Panc1 (cell line): ENCODE results near the gene ATF6B.

Experiments used
- POLR2AphosphoS5 ChIP-seq: IDR thresholded peaks from 2 replicates; pipeline ENCODE4 v1.6.1; 2012; ENCODE audit warnings: mild to moderate bottlenecking, low read depth, low read length, moderate library complexity
- TCF7L2 ChIP-seq: IDR thresholded peaks from 2 replicates; pipeline ENCODE4 v1.6.1; 2011; ENCODE audit warnings: mild to moderate bottlenecking, low read depth, low read length, inconsistent platforms
- TF ChIP-seq, protein P1 (sequence below): fragments of 450-650 bp; IDR thresholded peaks from 2 replicates; pipeline ENCODE4 v1.5.1; 2017; ENCODE audit warnings: mild to moderate bottlenecking
- TF ChIP-seq, protein P2 (sequence below), 2 experiments: IDR thresholded peaks; 2 replicates each; pipeline ENCODE4 v1.6.1; 2011 to 2012; ENCODE audit warnings: low read depth in 2 of 2, control low read depth in 1 of 2, low read length in 1 of 2, mild to moderate bottlenecking in 1 of 2, moderate library complexity in 1 of 2; ENCODE audit not compliant: insufficient read depth in 1 of 2

DNA sequence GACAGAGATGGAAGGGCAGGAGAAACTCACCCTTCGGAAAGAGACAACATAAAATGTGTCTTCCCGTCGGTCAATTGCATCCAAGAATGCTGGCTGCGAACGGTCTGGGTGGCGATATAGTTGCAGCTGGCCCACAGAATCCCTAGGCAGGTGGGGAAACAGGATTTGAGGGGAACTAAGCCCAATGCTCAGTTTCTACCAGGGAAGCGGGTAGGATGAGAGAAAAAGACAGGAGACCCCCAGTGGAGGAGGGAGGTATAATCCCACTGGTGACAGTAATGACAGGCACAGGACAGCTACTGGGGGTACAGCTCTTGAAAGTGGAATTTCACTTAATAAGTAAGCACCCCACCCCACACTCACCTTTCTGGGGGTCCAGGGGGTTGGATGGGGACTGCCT is 11.4 kb downstream of the ATF6B start:
- TF ChIP-seq, protein P1, sequence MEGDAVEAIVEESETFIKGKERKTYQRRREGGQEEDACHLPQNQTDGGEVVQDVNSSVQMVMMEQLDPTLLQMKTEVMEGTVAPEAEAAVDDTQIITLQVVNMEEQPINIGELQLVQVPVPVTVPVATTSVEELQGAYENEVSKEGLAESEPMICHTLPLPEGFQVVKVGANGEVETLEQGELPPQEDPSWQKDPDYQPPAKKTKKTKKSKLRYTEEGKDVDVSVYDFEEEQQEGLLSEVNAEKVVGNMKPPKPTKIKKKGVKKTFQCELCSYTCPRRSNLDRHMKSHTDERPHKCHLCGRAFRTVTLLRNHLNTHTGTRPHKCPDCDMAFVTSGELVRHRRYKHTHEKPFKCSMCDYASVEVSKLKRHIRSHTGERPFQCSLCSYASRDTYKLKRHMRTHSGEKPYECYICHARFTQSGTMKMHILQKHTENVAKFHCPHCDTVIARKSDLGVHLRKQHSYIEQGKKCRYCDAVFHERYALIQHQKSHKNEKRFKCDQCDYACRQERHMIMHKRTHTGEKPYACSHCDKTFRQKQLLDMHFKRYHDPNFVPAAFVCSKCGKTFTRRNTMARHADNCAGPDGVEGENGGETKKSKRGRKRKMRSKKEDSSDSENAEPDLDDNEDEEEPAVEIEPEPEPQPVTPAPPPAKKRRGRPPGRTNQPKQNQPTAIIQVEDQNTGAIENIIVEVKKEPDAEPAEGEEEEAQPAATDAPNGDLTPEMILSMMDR = peak; percentile 66; the same call in 1 of the 2 replicates
- no peak for TF ChIP-seq POLR2AphosphoS5
- TF ChIP-seq, protein P2, sequence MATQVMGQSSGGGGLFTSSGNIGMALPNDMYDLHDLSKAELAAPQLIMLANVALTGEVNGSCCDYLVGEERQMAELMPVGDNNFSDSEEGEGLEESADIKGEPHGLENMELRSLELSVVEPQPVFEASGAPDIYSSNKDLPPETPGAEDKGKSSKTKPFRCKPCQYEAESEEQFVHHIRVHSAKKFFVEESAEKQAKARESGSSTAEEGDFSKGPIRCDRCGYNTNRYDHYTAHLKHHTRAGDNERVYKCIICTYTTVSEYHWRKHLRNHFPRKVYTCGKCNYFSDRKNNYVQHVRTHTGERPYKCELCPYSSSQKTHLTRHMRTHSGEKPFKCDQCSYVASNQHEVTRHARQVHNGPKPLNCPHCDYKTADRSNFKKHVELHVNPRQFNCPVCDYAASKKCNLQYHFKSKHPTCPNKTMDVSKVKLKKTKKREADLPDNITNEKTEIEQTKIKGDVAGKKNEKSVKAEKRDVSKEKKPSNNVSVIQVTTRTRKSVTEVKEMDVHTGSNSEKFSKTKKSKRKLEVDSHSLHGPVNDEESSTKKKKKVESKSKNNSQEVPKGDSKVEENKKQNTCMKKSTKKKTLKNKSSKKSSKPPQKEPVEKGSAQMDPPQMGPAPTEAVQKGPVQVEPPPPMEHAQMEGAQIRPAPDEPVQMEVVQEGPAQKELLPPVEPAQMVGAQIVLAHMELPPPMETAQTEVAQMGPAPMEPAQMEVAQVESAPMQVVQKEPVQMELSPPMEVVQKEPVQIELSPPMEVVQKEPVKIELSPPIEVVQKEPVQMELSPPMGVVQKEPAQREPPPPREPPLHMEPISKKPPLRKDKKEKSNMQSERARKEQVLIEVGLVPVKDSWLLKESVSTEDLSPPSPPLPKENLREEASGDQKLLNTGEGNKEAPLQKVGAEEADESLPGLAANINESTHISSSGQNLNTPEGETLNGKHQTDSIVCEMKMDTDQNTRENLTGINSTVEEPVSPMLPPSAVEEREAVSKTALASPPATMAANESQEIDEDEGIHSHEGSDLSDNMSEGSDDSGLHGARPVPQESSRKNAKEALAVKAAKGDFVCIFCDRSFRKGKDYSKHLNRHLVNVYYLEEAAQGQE (IDR thresholded peaks at IDR 0.05; ENCODE audit: insufficient read depth in 1 of 2, low read depth in 2 of 2, low read length in 1 of 2) = no peak
- no peak for TF ChIP-seq TCF7L2
